Activated CD8-positive, alpha-beta T cell treated with anti-CD3 and anti-CD28 coated beads for 36 hours (primary cell): ENCODE measurements around the gene ZDHHC1. TPM values are rescaled to one million over a fixed set of nuclear protein-coding genes. Genes with fewer than 3 reads are reported as not detected.
"Not testable (repeated sequence)": the region's sequence is repeated elsewhere in the genome, so short reads cannot be mapped to it uniquely, and the experiment has no call there.

Source experiments
- ATAC-seq: fragments of 200-7000 bp; cut with Tn5 transposase; one replicate; pipeline ENCODE4 v1.10.0; 2021; ENCODE audit warnings: mild to moderate bottlenecking, moderate library complexity
- CTCF ChIA-PET: fragments of 350-600 bp; sonication (Branson Sonifier 250); formaldehyde crosslinking; loops from one replicate; lab custom pipeline; 2021; ENCODE audit warnings: antibody characterized with exemption; lab: Charles Lee
- POLR2A ChIA-PET: fragments of 350-600 bp; sonication (Branson Sonifier 250); formaldehyde crosslinking; loops from one replicate; lab custom pipeline; 2021; ENCODE audit warnings: antibody characterized with exemption; lab: Charles Lee
- DNase-seq: peaks from one replicate; pipeline ENCODE4 v3.0.0-alpha.2; 2020
- H3K27ac Mint-ChIP-seq: one replicate; pipeline ENCODE4 v1.8.0; 2021; ENCODE audit warnings: mild to moderate bottlenecking, mixed read lengths
- H3K27me3 Mint-ChIP-seq: one replicate; pipeline ENCODE4 v1.8.0; 2021; ENCODE audit warnings: mixed read lengths
- H3K36me3 Mint-ChIP-seq: one replicate; pipeline ENCODE4 v1.8.0; 2021; ENCODE audit warnings: low read depth, mixed read lengths
- H3K4me1 Mint-ChIP-seq: one replicate; pipeline ENCODE4 v1.8.0; 2021; ENCODE audit warnings: low read depth, mixed read lengths
- H3K4me3 Mint-ChIP-seq: one replicate; pipeline ENCODE4 v1.8.0; 2021; ENCODE audit warnings: mild to moderate bottlenecking, moderate library complexity, mixed read lengths
- H3K9me3 Mint-ChIP-seq: one replicate; pipeline ENCODE4 v1.8.0; 2021; ENCODE audit warnings: mixed read lengths
- CTCF ChIP-seq: fragments of 200-600 bp; IDR thresholded peaks from one replicate; pipeline ENCODE4 v1.8.0; 2022; ENCODE audit warnings: antibody characterized with exemption, mild to moderate bottlenecking
- intact Hi-C: fragments of 100-400 bp; cut with micrococcal nuclease; formaldehyde crosslinking; loops from one replicate; pipeline ENCODE4 v1.10.0; 2022
- total RNA-seq, 2 experiments: library from RNA; stranded (reverse); gene quantifications; one replicate each; pipeline ENCODE4 v1.2.3, GENCODE V29; 2021

The ZDHHC1 gene
- total RNA-seq, 2 experiments from 2014 or later, result 0.54 to 0.60 TPM

- intact Hi-C loops, result no loop called here
- no peak for DNase-seq
- TF ChIP-seq CTCF, result no peak
- Mint-ChIP-seq H3K4me1 (peaks cover 9% of the 10 kb centered on the region), H3K27me3 (no peaks in the 10 kb centered on the region), H3K4me3 (no peak overlapping the region), H3K36me3 (no peaks in the 10 kb centered on the region), H3K9me3 (no peaks in the 10 kb centered on the region), H3K27ac (no peak overlapping the region)
- ChIA-PET POLR2A (interaction anchor here (1.1 kb wide), 1 partner anchor 16 kb away, joined by 4 read pairs; no protein-coding TSS in a partner anchor), CTCF (interaction anchor here (1.4 to 1.6 kb wide), 2 partner anchors 10 to 75 kb away, joined by 3 to 5 read pairs; partner anchors contain the start of gene TPPP3)
- ATAC-seq, result no peak
Observed at GRCh38 chr16:67383284-67383683, 33.0 kb downstream of the ZDHHC1 start.

- ATAC-seq (no peak), DNase-seq (no peak)
- Mint-ChIP-seq H3K27me3 (peaks cover 2% of the 10 kb centered on the region), H3K9me3 (no peaks in the 10 kb centered on the region), H3K27ac (no peak overlapping the region), H3K36me3 (no peaks in the 10 kb centered on the region), H3K4me1 (no peaks in the 10 kb centered on the region), H3K4me3 (no peak overlapping the region)
- POLR2A ChIA-PET, result no interaction called here
- CTCF ChIA-PET, result interaction anchor here (1.2 to 2.4 kb wide), 2 partner anchors 15 to 20 kb away, joined by 3 to 7 read pairs; no protein-coding TSS in a partner anchor
- no peak for TF ChIP-seq CTCF
- intact Hi-C loops, result no loop called here
Observed at GRCh38 chr16:67378642-67379041, 37.6 kb downstream of the ZDHHC1 start.

GRCh38 chr16:67376012-67376411 lies 40.3 kb downstream of the ZDHHC1 start:
- POLR2A ChIA-PET, DNase-seq, H3K4me1 Mint-ChIP-seq, H3K27ac Mint-ChIP-seq, ATAC-seq, intact Hi-C loops, H3K9me3 Mint-ChIP-seq, H3K4me3 Mint-ChIP-seq, H3K27me3 Mint-ChIP-seq, H3K36me3 Mint-ChIP-seq: not testable (repeated sequence)
- CTCF ChIA-PET, result interaction anchor here (1.4 kb wide), 1 partner anchor 49 kb away, joined by 4 read pairs; the partner anchor contains the start of genes KCTD19 and LRRC36

- Mint-ChIP-seq H3K36me3 (no peaks in the 10 kb centered on the region), H3K27me3 (peaks cover 3% of the 10 kb centered on the region), H3K27ac (no peak overlapping the region), H3K4me3 (no peak overlapping the region), H3K9me3 (no peaks in the 10 kb centered on the region), H3K4me1 (no peaks in the 10 kb centered on the region)
- intact Hi-C loops, result no loop called here
- DNase-seq, result no peak
- no peak for ATAC-seq
- ChIA-PET CTCF (interaction anchor here (1.1 to 2.0 kb wide), 5 partner anchors 9 to 185 kb away, joined by 3 to 6 read pairs (median 5); no protein-coding TSS in a partner anchor), POLR2A (no interaction called here)
- peak; percentile 48 for TF ChIP-seq CTCF
Observed at GRCh38 chr16:67372664-67373063, 43.6 kb downstream of the ZDHHC1 start.

GRCh38 chr16:67370661-67371060 lies 45.6 kb downstream of the ZDHHC1 start:
- no peak for DNase-seq
- Mint-ChIP-seq H3K4me1 (no peaks in the 10 kb centered on the region), H3K27me3 (peaks cover 1% of the 10 kb centered on the region), H3K27ac (no peak overlapping the region), H3K4me3 (no peak overlapping the region), H3K36me3 (no peaks in the 10 kb centered on the region), H3K9me3 (no peaks in the 10 kb centered on the region)
- intact Hi-C loops, result no loop called here
- POLR2A ChIA-PET, result interaction anchor here (0.7 kb wide), 1 partner anchor 46 kb away, joined by 3 read pairs; no protein-coding TSS in a partner anchor
- no peak for ATAC-seq
- CTCF ChIA-PET, result no interaction called here
- no peak for TF ChIP-seq CTCF
